Measurements from ENCODE around the gene ABCG1. TPM values are rescaled to one million over a fixed set of nuclear protein-coding genes. Genes with fewer than 3 reads are reported as not detected.

ABCG1 gene
- total and polyA plus RNA-seq, 2 donors (not counting 3 experiments of a cell fraction or from before 2014, with no cell fraction given), result 6.7 to 19.6 TPM

GRCh38 chr21:42281181-42281680 lies 62.3 kb downstream of the ABCG1 start:
- Histone ChIP-seq H2AFZ (ENCODE audit: low read depth, low read length) (no peak overlapping the region), H4K20me1 (replicated peaks; ENCODE audit: control insufficient read depth, extremely low read depth, insufficient read depth, low read length) (no peaks in the 10 kb centered on the region), H3K79me2 (ENCODE audit: control insufficient read depth, insufficient read depth, low read length) (no peaks in the 10 kb centered on the region), H3K27ac (ENCODE audit: insufficient read depth, low read depth, low read length) (no peak overlapping the region), H3K36me3 (ENCODE audit: control insufficient read depth in 2 of 2, extremely low read depth in 1 of 2, insufficient read depth in 2 of 2, low read length in 2 of 2) (no peaks in the 10 kb centered on the region), H3K9me3 (replicated peaks; ENCODE audit: control insufficient read depth, insufficient read depth, low read length) (no peaks in the 10 kb centered on the region), H3K27me3 (ENCODE audit: control insufficient read depth in 2 of 2, insufficient read depth in 2 of 2, low read length in 2 of 2) (no peaks in the 10 kb centered on the region), H3K4me1 (ENCODE audit: control insufficient read depth, extremely low read depth, insufficient read depth, low read length) (peaks cover 12% of the 10 kb centered on the region), H3K4me2 (ENCODE audit: insufficient read depth, low read length) (no peak overlapping the region), H3K9me1 (replicated peaks; ENCODE audit: control insufficient read depth, extremely low read depth, insufficient read depth, low read length) (no peaks in the 10 kb centered on the region), H3K9ac (replicated peaks; ENCODE audit: extremely low read depth, insufficient read depth, low read length) (no peak overlapping the region), H3K4me3 (replicated peaks in 1 of 3; ENCODE audit: insufficient read depth in 1 of 3, low read depth in 1 of 3, low read length in 3 of 3) (no peak overlapping the region)
- POLR2A ChIA-PET, result no interaction called here
- intact Hi-C loops (cut with micrococcal nuclease) (no loop called here), dilution Hi-C loops (cut with MboI; ENCODE audit: extremely low pct_ligation_motif_present, low sequenced_read_pairs) (no loop called here)
- CTCF ChIA-PET, result interaction anchor here (0.6 to 1.1 kb wide), 2 partner anchors 22 to 28 kb away, joined by 3 to 4 read pairs; no protein-coding TSS in a partner anchor
- DNase-seq (ENCODE audit: low read depth, low spot score) (no peak), FAIRE-seq (no peak)
- BruUV-seq (replicated peaks), result no TSS peak
- TF ChIP-seq JUN (IDR thresholded peaks at IDR 0.05; ENCODE audit: borderline replicate concordance, insufficient read depth, insufficient read length, low read depth), result no peak
- TF ChIP-seq POLR2AphosphoS5 (IDR thresholded peaks at IDR 0.05; ENCODE audit: insufficient read depth, low read depth, low read length), result no peak
- no peak for TF ChIP-seq EZH2 (IDR thresholded peaks at IDR 0.05; ENCODE audit: borderline replicate concordance, low read depth, low read length, severe bottlenecking)
- no peak for TF ChIP-seq POLR2A (IDR thresholded peaks at IDR 0.05; ENCODE audit: low read depth, low read length)
- TF ChIP-seq FOS (IDR thresholded peaks at IDR 0.05; ENCODE audit: borderline replicate concordance, insufficient read depth, low read length), result no peak
- TF ChIP-seq GATA2 (IDR thresholded peaks at IDR 0.05; ENCODE audit: insufficient read depth, insufficient read length, low read depth, low read length), result no peak
- TF ChIP-seq CTCF (IDR thresholded peaks at IDR 0.05; ENCODE audit: extremely low read depth in 1 of 2, insufficient read depth in 1 of 2, low read depth in 1 of 2, low read length in 2 of 2), result no peak
- TF ChIP-seq MAX (IDR thresholded peaks at IDR 0.05; ENCODE audit: insufficient read depth, insufficient read length), result no peak
- TF ChIP-seq MYC (IDR thresholded peaks at IDR 0.05; ENCODE audit: low read depth, low read length), result no peak

Data from endothelial cell of umbilical vein (primary cell).